ENCODE data around the gene EN1.
A peak's percentile ranks its signal among the peaks of the same experiment; 100 is the strongest.

Gene EN1

GRCh38 chr2:118846953-118847761, at the start of gene EN1:
TSS of gene EN1 (minus strand) at chr2:118847648. CDS start at chr2:118847167, 481 bp downstream.
- no peak for DNase-seq (ENCODE audit: low read depth in 2 of 2)

GRCh38 chr2:118893100-118893499, 45.7 kb upstream of the EN1 start:
- DNase-seq (ENCODE audit: low read depth in 2 of 2), result no peak

DNA sequence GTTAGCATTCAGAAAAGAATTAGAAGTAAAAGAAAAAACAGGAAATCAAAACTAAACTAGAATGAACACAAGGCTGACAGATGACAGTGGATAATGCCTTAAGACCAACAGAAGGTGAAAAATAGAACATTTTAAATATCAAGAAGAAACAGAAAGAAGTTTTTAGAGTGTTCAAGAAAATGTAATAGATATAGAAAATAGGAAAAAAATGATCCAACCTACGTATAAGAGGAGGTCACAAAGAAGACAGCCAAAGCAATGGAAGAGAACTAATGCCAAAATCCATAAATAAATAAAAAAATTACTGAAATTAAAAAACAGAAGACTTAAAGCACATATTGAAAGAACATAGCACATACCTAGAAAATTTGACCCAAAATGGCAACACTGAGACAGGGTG, 42.5 kb upstream of the EN1 start:
- DNase-seq (ENCODE audit: low read depth in 2 of 2), result no peak

- DNase-seq (ENCODE audit: low read depth in 2 of 2), result no peak
These were observed 36.3 kb upstream of the EN1 start for GRCh38 chr2:118883792-118884191.

DNA sequence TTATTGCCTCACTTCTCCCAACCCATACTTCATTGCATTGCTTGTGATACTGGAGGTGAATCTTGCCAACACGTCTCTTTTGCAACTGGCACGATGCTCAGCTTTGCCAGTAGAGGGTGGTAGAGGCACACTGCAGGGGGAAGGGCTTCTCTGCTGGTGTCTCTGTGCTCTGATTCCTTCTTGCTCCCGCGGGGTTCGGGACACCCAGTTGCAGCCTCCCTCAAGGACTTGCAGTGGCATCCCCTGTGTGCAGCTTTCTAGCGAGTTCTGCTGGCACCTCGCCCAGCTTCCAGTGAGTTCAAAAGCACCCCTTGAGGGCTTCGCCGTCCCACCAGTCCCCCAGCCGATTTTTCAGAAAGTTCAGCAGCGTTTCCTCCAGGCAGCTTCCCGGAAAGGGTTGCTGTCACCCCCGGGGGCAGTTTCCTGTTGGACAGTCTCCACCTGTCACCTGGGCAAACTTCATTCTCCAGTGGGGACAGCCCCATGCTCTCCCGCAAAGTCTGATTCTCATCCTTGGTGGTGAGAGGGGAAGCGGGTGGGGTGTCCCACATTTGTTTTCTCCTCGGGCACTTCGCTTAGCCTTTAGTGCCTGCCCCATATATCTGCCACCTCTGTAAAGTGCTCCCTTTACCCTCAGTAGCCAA, 35.4 kb upstream of the EN1 start:
- DNase-seq (ENCODE audit: low read depth in 2 of 2), result peak; percentile 17 to 37

- DNase-seq (ENCODE audit: low read depth in 2 of 2), result peak; percentile 11 to 30
These were observed 34.2 kb upstream of the EN1 start for GRCh38 chr2:118881490-118882129.

GRCh38 chr2:118880501-118880900, 33.1 kb upstream of the EN1 start:
- DNase-seq (ENCODE audit: low read depth in 2 of 2), result no peak

DNA sequence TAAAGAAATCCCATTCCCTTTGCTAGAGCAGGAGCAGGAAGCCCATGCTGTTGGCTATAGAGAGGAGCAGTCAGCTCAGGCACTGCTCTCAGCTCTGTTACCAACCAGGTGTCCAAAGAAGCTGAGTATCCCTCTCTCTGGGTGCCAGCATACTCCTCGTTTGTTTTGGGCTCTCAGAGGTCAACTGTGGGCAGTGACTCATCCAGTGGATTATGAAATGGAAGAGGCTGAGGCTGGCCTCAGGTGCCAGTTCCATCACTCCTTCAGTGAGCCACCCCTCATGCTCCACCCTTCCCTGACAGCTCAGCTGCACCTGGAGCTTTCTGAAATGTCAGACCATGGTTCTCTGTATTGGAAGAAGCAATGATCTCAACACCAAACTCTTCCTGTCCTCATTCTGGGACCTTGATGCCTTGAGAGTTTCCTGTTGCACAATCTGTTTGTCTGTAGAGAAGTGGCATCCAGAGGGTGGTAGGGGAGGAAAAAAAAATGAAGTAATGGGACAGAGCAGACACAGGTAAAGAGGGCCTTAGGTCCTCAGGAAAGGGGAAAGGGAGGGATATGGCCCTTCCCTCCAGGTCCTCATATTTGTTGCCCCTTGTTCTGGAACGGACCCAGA, 31.2 kb upstream of the EN1 start:
- DNase-seq (ENCODE audit: low read depth in 2 of 2), result no peak

DNA sequence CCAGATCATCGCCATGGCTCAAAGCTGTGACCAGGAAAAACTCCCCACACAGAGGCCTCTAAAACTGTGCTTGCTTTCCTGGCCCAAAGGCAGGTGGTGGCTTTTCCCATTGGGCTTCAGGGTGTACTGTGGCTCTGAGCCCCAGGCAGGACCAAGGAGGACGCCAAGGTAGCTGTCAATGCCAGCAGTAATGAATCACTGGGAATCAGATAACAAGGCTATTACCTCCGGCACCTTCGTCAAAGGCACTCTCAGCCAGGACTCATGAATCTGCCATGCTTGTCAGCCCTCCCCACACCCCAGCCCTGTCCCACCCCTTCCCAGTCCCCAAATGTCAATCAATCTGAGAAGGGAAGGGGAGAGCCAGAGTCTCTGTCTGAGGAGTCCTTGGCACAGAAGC, 27.9 kb upstream of the EN1 start:
- DNase-seq (ENCODE audit: low read depth in 2 of 2), result no peak

- DNase-seq (ENCODE audit: low read depth in 2 of 2), result no peak
These were observed 26.9 kb upstream of the EN1 start for GRCh38 chr2:118874324-118874723.

DNA sequence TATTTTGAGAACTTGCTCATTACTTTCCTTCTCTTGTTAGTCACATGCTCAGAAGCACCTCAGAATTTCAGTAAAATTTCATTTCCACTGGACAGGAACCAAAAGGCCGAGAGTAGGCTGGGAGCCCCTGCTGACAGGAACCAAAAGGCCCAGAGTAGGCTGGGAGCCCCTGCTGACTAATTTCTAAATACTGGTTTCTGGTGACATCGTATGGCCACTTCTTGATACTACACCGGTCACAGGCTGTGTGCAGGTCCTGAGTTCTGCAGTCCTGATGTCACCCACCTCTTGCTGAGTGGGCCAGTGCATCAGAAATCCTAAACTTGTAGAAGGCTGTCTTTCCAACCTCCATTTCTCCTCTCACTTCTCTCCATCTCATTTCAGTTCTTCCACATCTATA, 17.7 kb upstream of the EN1 start:
- no peak for DNase-seq (ENCODE audit: low read depth in 2 of 2)

DNA sequence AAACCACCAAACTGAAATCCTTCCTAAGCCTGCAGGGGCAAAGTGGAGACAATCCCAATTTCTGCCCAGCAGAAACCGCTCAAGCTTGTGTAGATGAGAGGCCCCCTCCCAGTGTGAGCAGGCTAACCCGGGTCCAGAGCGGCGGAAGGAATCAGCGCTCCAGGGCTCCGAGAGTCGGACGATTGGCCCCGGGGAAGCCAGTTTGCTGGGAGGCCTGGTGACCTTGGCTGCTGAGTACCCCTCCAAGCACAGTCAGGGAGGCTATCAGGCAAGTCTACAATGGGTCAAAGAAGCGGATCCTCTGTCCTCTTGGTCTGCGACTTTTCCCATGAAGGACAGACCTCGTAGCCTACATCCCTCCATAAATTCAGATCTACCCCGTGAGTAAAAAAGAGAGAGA, 16.8 kb upstream of the EN1 start:
- no peak for DNase-seq (ENCODE audit: low read depth in 2 of 2)

GRCh38 chr2:118861731-118862130, 14.3 kb upstream of the EN1 start:
- no peak for DNase-seq (ENCODE audit: low read depth in 2 of 2)

DNA sequence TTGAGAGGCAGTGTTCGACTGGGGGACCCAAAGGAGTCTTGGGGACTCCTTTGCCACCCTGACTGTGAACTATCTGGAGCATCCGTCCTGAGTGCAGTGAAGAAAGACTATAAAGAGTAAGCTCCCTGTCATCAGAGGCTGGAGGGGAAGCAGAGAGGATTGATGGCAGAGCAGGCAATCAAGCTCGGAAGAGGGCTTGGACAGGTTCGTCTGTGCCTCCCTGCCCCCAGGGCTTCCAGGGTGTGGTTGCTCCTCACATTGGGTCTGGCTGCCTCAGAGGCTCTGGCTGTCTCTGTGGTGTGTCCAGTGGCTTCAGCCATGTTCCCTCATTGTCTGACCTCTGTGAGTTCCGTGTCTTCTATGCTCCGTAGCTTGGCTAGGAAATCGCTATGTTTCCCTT, 13.8 kb upstream of the EN1 start:
- no peak for DNase-seq (ENCODE audit: low read depth in 2 of 2)

DNA sequence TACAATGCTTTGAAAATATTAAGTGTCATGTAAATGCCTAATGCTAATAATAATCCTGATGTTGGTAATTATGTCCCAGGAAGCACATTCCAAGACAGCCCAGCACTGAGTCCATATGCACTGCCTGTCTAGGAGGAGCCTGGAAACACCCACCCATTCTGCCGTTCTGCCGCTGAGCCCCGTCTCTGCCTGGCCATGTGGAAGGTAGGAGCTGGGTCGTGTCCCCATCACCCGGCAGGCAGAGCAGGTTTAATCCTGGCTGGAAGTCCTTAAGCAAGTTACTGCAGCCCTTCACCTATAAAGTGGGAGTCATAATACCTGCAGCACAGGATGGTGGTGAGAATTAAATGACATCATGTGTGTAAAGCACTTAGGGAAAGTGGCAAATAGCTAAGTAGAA, 13.1 kb upstream of the EN1 start:
- no peak for DNase-seq (ENCODE audit: low read depth in 2 of 2)

GRCh38 chr2:118859157-118859770, 11.8 kb upstream of the EN1 start:
- DNase-seq (ENCODE audit: low read depth in 2 of 2), result no peak

GRCh38 chr2:118858485-118859156, 11.2 kb upstream of the EN1 start:
- no peak for DNase-seq (ENCODE audit: low read depth in 2 of 2)

DNA sequence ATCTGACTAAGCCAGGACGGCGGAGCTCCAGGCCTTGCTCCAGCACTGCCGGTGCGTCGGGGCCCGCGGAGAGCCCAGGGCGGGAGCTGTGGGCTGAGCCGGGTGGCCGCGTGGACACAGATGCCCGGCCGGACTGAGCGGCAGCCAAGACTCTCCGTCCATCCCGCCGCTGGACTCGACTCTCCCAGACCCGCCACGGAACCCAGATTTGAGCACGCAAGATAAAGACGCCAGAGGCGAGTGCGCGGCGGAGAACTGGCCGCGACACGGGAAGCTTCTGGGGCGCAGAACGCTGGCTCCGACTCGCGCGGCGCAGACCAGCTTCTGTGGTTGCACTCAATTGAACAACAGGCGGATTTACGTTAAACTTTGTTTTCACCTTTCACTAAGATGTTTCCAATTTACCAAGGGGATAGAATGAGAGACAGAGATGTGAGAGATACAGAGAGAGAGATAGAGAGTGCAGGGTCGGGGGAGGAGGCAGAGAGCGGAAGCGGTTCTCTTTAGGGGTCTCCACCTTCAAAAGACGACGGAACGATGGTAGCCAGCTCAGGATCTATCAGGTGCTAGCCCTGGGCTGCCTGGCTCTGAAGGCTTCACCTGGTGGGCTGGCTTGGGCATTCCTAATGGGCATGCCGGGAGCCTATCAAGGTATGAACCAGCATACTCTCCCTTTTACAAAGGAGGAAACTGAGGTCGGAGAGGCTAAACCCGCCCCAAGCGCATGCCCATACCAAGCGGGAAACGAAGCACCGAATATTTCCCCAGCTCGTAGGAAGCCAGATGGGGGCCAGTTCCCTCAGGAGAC, 10.4 kb upstream of the EN1 start:
- no peak for DNase-seq (ENCODE audit: low read depth in 2 of 2)

DNA sequence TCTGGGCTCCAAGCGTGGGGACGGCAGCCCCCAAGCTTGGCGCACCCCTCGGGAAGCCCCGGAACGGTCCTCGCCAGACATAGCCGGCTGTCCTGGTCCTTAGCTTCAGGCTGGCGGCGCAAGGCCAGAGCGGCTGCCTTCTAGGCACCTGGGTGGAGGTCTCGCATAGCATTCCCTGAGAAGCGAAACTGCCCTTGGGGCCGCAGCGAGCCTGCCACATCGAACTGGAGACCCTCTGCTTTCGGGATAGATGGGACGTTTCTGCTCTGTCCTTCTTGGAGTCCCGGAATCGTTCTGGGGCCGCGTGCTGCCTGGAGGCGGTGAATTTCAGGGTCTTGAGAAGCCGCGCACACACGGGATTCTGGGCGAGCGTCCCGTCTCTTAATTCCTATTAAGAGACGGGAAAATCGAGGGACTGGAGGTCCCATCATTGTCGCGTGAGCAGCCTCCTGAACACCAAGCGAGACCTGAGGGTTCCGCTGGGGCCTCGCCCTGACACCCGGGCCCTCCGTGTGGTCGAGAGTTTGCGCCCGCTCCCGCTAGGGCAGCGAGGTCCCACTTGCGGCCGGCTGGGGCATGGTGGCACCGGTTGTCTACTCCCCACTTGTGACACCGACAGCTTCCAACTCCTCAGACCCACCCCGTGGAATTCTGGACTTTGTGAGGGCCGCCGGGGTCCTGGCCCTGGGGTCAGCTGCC, 9.7 kb upstream of the EN1 start:
- DNase-seq (ENCODE audit: low read depth in 2 of 2), result no peak

GRCh38 chr2:118856330-118856977, 9.0 kb upstream of the EN1 start:
- DNase-seq (ENCODE audit: low read depth in 2 of 2), result no peak
